Stimulated activated CD4-positive, alpha-beta T cell treated with anti-CD3 and anti-CD28 coated beads, TNF-alpha, amount 100 ng/mL, for 4 hours (primary cell): ENCODE results near the gene PRTFDC1.
A peak's percentile ranks its signal among the peaks of the same experiment; 100 is the strongest.
"Not testable (repeated sequence)": the region's sequence is repeated elsewhere in the genome, so short reads cannot be mapped to it uniquely, and the experiment has no call there.

Source experiments
- DNase-seq, 3 experiments: peaks; one replicate each; pipeline ENCODE4 v3.0.0-alpha.2; 2020; ENCODE audit warnings: low read depth in 3 of 3

Gene PRTFDC1

GRCh38 chr10:24930427-24930826, 22.0 kb downstream of the PRTFDC1 start:
- no peak for DNase-seq

- no peak for DNase-seq
Observed at GRCh38 chr10:24929904-24930303, 22.5 kb downstream of the PRTFDC1 start.

- DNase-seq, result no peak
Observed at GRCh38 chr10:24929056-24929544, 23.3 kb downstream of the PRTFDC1 start.

GRCh38 chr10:24928163-24928562, 24.2 kb downstream of the PRTFDC1 start:
- no peak for DNase-seq

- DNase-seq, result no peak
Observed at GRCh38 chr10:24926557-24926956, 25.8 kb downstream of the PRTFDC1 start.

GRCh38 chr10:24925799-24926198, 26.6 kb downstream of the PRTFDC1 start:
- no peak for DNase-seq

- not testable (repeated sequence) for DNase-seq
Observed at GRCh38 chr10:24924483-24924882, 27.9 kb downstream of the PRTFDC1 start.

GRCh38 chr10:24922222-24922868, 30.1 kb downstream of the PRTFDC1 start:
- not testable (repeated sequence) for DNase-seq

GRCh38 chr10:24920907-24921881, 31.2 kb downstream of the PRTFDC1 start:
- DNase-seq, result peak in 2 of 3 experiments; percentile 27 to 28

GRCh38 chr10:24920192-24920591, 32.2 kb downstream of the PRTFDC1 start:
- DNase-seq, result not testable (repeated sequence)

- not testable (repeated sequence) for DNase-seq
Observed at GRCh38 chr10:24919629-24920028, 32.8 kb downstream of the PRTFDC1 start.

- DNase-seq, result no peak
Observed at GRCh38 chr10:24917979-24918378, 34.4 kb downstream of the PRTFDC1 start.

GRCh38 chr10:24917493-24917892, 34.9 kb downstream of the PRTFDC1 start:
- DNase-seq, result no peak

GRCh38 chr10:24916365-24916764, 36.0 kb downstream of the PRTFDC1 start:
- DNase-seq, result no peak

- no peak for DNase-seq
Observed at GRCh38 chr10:24915304-24915703, 37.1 kb downstream of the PRTFDC1 start.

GRCh38 chr10:24914148-24914547, 38.3 kb downstream of the PRTFDC1 start:
- DNase-seq, result no peak

GRCh38 chr10:24912215-24912614, 40.2 kb downstream of the PRTFDC1 start:
- no peak for DNase-seq

- no peak for DNase-seq
Observed at GRCh38 chr10:24911029-24911428, 41.4 kb downstream of the PRTFDC1 start.

- DNase-seq, result no peak
Observed at GRCh38 chr10:24910574-24910973, 41.8 kb downstream of the PRTFDC1 start.

- no peak for DNase-seq
Observed at GRCh38 chr10:24908793-24909423, 43.5 kb downstream of the PRTFDC1 start.

- DNase-seq, result no peak
Observed at GRCh38 chr10:24907956-24908355, 44.5 kb downstream of the PRTFDC1 start.

- DNase-seq, result no peak
Observed at GRCh38 chr10:24906372-24906771, 46.0 kb downstream of the PRTFDC1 start.
